Neuronal stem cell (in vitro differentiated cells): ENCODE data around the gene RBM14. TPM values are rescaled to one million over a fixed set of nuclear protein-coding genes. Genes with fewer than 3 reads are reported as not detected.
A peak's percentile ranks its signal among the peaks of the same experiment; 100 is the strongest.

Source experiments
- DNase-seq: peaks from one replicate; pipeline ENCODE4 v3.0.0-alpha.2; 2013; ENCODE audit warnings: low spot score
- H2AFZ ChIP-seq: one replicate; pipeline ENCODE4 v1.6.1; 2013; ENCODE audit warnings: mild to moderate bottlenecking, low read length, inconsistent platforms
- H2AK5ac ChIP-seq: 2 replicates; pipeline ENCODE4 v1.6.1; 2013; ENCODE audit warnings: low read depth, mild to moderate bottlenecking, inconsistent platforms, low read length, moderate library complexity, mixed read lengths
- H2BK120ac ChIP-seq: 2 replicates; pipeline ENCODE4 v1.6.1; 2013; ENCODE audit warnings: low read depth, mild to moderate bottlenecking, inconsistent platforms, low read length, moderate library complexity, mixed read lengths
- H2BK12ac ChIP-seq: one replicate; pipeline ENCODE4 v1.6.1; 2013; ENCODE audit warnings: low read length, inconsistent platforms
- H2BK15ac ChIP-seq: 2 replicates; pipeline ENCODE4 v1.6.1; 2013; ENCODE audit warnings: mild to moderate bottlenecking, low read length, inconsistent platforms, mixed read lengths
- H2BK5ac ChIP-seq: one replicate; pipeline ENCODE4 v1.6.1; 2013; ENCODE audit warnings: inconsistent platforms, mild to moderate bottlenecking, low read length, moderate library complexity
- H3K14ac ChIP-seq: one replicate; pipeline ENCODE4 v1.6.1; 2013; ENCODE audit warnings: low read length, inconsistent platforms
- H3K18ac ChIP-seq: 2 replicates; pipeline ENCODE4 v1.6.1; 2013; ENCODE audit warnings: low read length, inconsistent platforms
- H3K23ac ChIP-seq: 2 replicates; pipeline ENCODE4 v1.6.1; 2013; ENCODE audit warnings: low read depth, mild to moderate bottlenecking, mixed read lengths, low read length, inconsistent platforms; ENCODE audit not compliant: poor library complexity
- H3K27ac ChIP-seq: replicated peaks from 3 replicates; pipeline ENCODE4 v1.5.1; 2013; ENCODE audit warnings: low read length, inconsistent platforms
- H3K27me3 ChIP-seq, 3 experiments: 2 replicates each; pipeline ENCODE4 v1.6.1; 2013; ENCODE audit warnings: low read length in 3 of 3, mild to moderate bottlenecking in 2 of 3, inconsistent platforms in 1 of 3, low read depth in 1 of 3, mixed read lengths in 1 of 3, moderate library complexity in 1 of 3; ENCODE audit not compliant: control insufficient read depth in 3 of 3, insufficient read depth in 3 of 3
- H3K36me3 ChIP-seq, 2 donors: replicated peaks in 1 of 2; 2 replicates each; pipeline ENCODE4 v1.6.1; 2013; ENCODE audit warnings: low read length in 2 of 2; ENCODE audit not compliant: control insufficient read depth in 2 of 2, insufficient read depth in 2 of 2
- H3K4ac ChIP-seq: 2 replicates; pipeline ENCODE4 v1.6.1; 2013; ENCODE audit warnings: inconsistent platforms, mild to moderate bottlenecking, low read length, moderate library complexity
- H3K4me1 ChIP-seq, 2 donors: 1 replicate in 1 of 2; 2 replicates in 1 of 2; pipeline ENCODE4 v1.6.1; 2013; ENCODE audit warnings: low read length in 2 of 2, low read depth in 1 of 2; ENCODE audit not compliant: control insufficient read depth in 2 of 2, insufficient read depth in 1 of 2
- H3K4me2 ChIP-seq: one replicate; pipeline ENCODE4 v1.6.1; 2013; ENCODE audit warnings: mild to moderate bottlenecking, low read length, inconsistent platforms; ENCODE audit not compliant: insufficient read depth, poor library complexity, severe bottlenecking
- H3K4me3 ChIP-seq, 2 donors: 2 replicates each; pipeline ENCODE4 v1.5.1; 2013; ENCODE audit warnings: low read length in 2 of 2, mild to moderate bottlenecking in 2 of 2, inconsistent platforms in 1 of 2, moderate library complexity in 1 of 2
- H3K79me1 ChIP-seq: one replicate; pipeline ENCODE4 v1.6.1; 2013; ENCODE audit warnings: low read depth, mild to moderate bottlenecking, inconsistent platforms, low read length, moderate library complexity
- H3K9ac ChIP-seq: one replicate; pipeline ENCODE4 v1.6.1; 2013; ENCODE audit warnings: mild to moderate bottlenecking, low read depth, low read length, inconsistent platforms; ENCODE audit not compliant: poor library complexity
- H3K9me3 ChIP-seq, 2 donors: replicated peaks in 1 of 2; 2 replicates each; pipeline versions ENCODE3 to v1.6.1; 2013; ENCODE audit warnings: low read length in 2 of 2, mild to moderate bottlenecking in 2 of 2, inconsistent platforms in 1 of 2, low read depth in 1 of 2, mixed read lengths in 1 of 2, moderate library complexity in 1 of 2; ENCODE audit not compliant: control insufficient read depth in 2 of 2, insufficient read depth in 1 of 2
- H4K8ac ChIP-seq: one replicate; pipeline ENCODE4 v1.6.1; 2013; ENCODE audit warnings: low read depth, mild to moderate bottlenecking, inconsistent platforms, low read length, moderate library complexity
- H4K91ac ChIP-seq: one replicate; pipeline ENCODE4 v1.6.1; 2013; ENCODE audit warnings: low read length, low read depth, mild to moderate bottlenecking, inconsistent platforms; ENCODE audit not compliant: poor library complexity
- WGBS, 2 donors: extraction: QIAGEN DNeasy Blood & Tissue Kit; methylation state at CpG; one replicate each; pipeline ENCODE4 v1.1.7; 2013; ENCODE audit warnings: missing lambda C conversion rate in 2 of 2, mixed read lengths in 1 of 2; ENCODE audit not compliant: insufficient read length in 2 of 2, insufficient replicate concordance in 1 of 2; ENCODE audit errors: extremely low coverage in 2 of 2; 5-methylcytosine and 5-hydroxymethylcytosine counted together
- small RNA-seq: library from polyadenylated mRNA; stranded (forward); fragments of <200 nt; extraction: miRNeasy Mini kit (QIAGEN cat#:217004); gene quantifications from one replicate; pipeline ENCODE3, GENCODE V24; 2013; ENCODE audit not compliant: insufficient read depth

RBM14 gene

DNA sequence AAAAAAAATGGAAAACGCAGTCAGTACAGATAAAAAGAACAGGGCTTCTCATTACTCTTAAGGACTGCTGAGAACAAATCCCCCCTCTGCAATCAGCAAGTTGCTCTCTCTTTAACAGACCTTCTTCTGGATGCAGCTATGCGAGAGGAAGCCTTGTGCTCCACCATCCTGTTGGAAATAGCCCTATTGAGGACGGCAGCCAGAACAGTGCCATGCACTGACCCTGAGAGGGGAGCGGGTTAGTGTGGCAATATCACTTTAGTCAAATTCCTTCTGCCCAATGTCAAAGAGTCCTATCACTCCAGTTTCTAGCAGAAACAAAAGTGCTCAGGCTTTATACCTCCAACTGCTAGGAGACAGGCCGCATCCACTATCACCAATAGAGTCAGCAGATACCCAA lies 54.4 kb downstream of the RBM14 start:
- Histone ChIP-seq H2BK15ac (no peak overlapping the region), H3K4me1 (peaks cover 3 to 4% of the 10 kb centered on the region in 2 donors), H2AK5ac (no peak overlapping the region), H3K27ac (peak overlapping the region; percentile 30), H3K9ac (no peak overlapping the region), H3K4ac (no peak overlapping the region), H3K27me3 (no peaks in the 10 kb centered on the region), H3K4me3 (no peak overlapping the region), H2BK12ac (no peak overlapping the region), H3K4me2 (no peak overlapping the region), H3K18ac (no peak overlapping the region), H3K9me3 (peaks cover 0 to 11% of the 10 kb centered on the region in 2 donors), H2AFZ (no peak overlapping the region), H2BK120ac (no peak overlapping the region), H3K79me1 (no peaks in the 10 kb centered on the region), H3K36me3 (peaks cover 14 to 86% of the 10 kb centered on the region in 2 donors), H4K8ac (no peak overlapping the region), H4K91ac (no peak overlapping the region), H3K14ac (no peak overlapping the region), H2BK5ac (no peak overlapping the region), H3K23ac (no peak overlapping the region)
- DNase-seq, result no peak
- WGBS, 2 donors, result no CpG with 5 or more reads among the region's 5 CpGs

DNA sequence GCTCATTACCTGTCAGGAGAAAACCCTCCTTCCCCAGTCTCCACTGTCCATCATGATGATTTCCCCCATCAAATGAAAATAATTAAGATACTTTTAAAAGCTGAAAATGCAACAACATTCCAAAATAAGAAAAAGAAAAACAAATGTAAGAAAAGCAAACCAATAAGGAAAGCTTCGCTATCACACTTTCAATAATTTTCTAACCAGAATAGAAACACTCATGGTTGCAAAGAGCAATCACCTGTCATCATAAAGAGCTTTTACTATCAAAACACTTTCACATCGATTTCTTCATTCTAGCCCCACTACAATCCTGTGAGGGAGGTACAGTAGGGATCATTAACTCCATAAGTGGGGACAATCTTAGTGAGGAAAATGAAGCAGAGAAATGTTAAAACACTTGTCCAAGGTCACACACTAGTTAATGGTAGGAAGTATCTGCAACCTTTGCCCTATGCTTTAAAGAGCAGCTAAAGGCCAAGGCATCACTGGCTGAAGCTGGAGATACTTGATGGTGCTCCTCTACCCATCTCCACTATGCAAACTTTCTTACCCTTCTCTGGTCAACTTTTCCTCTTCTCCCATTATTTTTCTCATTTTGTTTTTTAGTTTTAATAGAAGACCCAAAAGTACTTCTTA lies 58.7 kb downstream of the RBM14 start:
- Histone ChIP-seq H3K23ac (no peak overlapping the region), H3K27me3 (no peaks in the 10 kb centered on the region), H3K27ac (no peak overlapping the region), H4K8ac (no peak overlapping the region), H3K14ac (no peak overlapping the region), H3K4me1 (peaks cover 8 to 11% of the 10 kb centered on the region in 2 donors), H3K79me1 (no peaks in the 10 kb centered on the region), H2BK5ac (no peak overlapping the region), H3K9me3 (peaks cover 0 to 16% of the 10 kb centered on the region in 2 donors), H2BK12ac (no peak overlapping the region), H3K4me2 (no peak overlapping the region), H3K4ac (no peak overlapping the region), H3K18ac (no peak overlapping the region), H4K91ac (no peak overlapping the region), H2BK15ac (no peak overlapping the region), H2BK120ac (no peak overlapping the region), H3K9ac (no peak overlapping the region), H2AFZ (no peak overlapping the region), H2AK5ac (no peak overlapping the region), H3K36me3 (peaks cover 5 to 55% of the 10 kb centered on the region in 2 donors), H3K4me3 (no peak overlapping the region)
- WGBS, 2 donors, result no CpG with 5 or more reads among the region's 2 CpGs
- DNase-seq, result no peak

DNA sequence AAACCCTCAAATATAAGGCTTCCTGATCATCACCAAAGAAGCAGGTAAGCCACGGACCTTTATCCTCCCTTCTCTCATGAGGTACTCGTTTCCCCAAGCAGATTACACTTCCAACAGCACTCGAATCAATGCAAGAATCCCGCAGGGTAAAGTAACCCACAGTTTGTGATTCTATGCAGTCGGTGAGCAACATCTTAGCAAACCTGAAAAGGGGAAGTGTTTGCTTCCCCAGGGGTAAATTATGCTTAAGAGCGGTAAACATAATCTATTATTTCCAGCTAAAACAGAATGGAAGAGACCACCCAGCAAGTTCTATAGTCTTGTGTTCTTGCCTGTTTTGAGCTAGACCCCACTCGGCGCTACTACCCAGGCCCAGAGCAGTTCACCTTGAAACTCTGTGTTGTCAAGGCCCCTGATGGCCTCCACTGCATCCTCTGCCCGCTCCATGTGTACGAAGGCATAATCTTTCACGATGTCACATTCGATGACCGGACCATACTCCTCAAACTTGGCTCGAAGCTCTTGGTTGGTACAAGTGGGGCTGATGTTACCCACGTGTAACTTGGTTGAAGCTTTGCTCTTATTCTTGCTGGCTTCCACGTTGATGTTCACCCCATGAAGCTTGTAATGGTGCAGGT lies 60.0 kb downstream of the RBM14 start:
- Histone ChIP-seq H2BK15ac (no peak overlapping the region), H2AK5ac (no peak overlapping the region), H3K14ac (no peak overlapping the region), H3K27me3 (no peaks in the 10 kb centered on the region), H3K79me1 (no peaks in the 10 kb centered on the region), H3K23ac (no peak overlapping the region), H2AFZ (no peak overlapping the region), H3K9ac (no peak overlapping the region), H3K4me3 (peak overlapping the region in 1 of 2 donors; percentile 64), H2BK12ac (no peak overlapping the region), H3K18ac (no peak overlapping the region), H3K27ac (no peak overlapping the region), H4K91ac (no peak overlapping the region), H3K4me1 (peaks cover 8% of the 10 kb centered on the region in 2 donors), H3K4me2 (no peak overlapping the region), H3K9me3 (peaks cover 0 to 16% of the 10 kb centered on the region in 2 donors), H4K8ac (no peak overlapping the region), H2BK120ac (no peak overlapping the region), H2BK5ac (no peak overlapping the region), H3K36me3 (peaks cover 2 to 42% of the 10 kb centered on the region in 2 donors), H3K4ac (no peak overlapping the region)
- no peak for DNase-seq
- no CpG with 5 or more reads among the region's 16 CpGs for WGBS, 2 donors

Small RNAs within 50 kb of the gene (small RNA-seq; reads per million reads assigned to genes)
- not detected for gene RNU4-39P
